LNCAP (cell line): ENCODE results near the gene UBE2Z.

Source experiments
- TF ChIP-seq, protein P1 (sequence below): fragments of 450-650 bp; IDR thresholded peaks from 2 replicates; pipeline ENCODE4 v1.5.1; 2017; ENCODE audit warnings: mild to moderate bottlenecking

UBE2Z gene

DNA sequence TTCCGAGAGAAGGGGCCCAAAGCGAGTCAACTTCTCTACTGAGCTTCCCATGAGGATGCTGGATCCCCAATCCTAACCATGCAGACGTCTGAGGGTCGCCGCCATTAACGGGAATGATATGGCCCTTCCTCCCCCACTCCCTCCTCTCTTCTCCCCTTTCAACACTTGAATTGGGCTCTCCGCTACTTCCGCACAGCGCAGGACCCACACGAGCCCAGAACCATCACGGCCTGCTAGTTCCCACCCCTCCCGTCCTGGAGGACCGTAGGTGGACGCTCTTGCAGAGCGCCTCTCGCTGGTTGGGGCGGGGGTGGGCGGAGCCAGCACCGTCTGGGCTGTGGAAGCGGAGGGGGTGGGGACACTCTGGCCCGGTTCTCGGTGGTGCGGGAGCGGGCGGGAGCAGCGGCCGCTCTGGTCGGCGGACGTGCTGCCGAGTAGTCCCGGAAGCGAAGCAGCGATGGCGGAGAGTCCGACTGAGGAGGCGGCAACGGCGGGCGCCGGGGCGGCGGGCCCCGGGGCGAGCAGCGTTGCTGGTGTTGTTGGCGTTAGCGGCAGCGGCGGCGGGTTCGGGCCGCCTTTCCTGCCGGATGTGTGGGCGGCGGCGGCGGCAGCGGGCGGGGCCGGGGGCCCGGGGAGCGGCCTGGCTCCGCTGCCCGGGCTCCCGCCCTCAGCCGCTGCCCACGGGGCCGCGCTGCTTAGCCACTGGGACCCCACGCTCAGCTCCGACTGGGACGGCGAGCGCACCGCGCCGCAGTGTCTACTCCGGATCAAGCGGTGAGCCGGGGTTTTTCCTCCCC is at the start of gene UBE2Z:
TSS of gene UBE2Z (plus strand) at position 361 of the 797 bp plus-strand sequence. CDS start at position 458, 97 bp downstream.
- TF ChIP-seq, protein P1, sequence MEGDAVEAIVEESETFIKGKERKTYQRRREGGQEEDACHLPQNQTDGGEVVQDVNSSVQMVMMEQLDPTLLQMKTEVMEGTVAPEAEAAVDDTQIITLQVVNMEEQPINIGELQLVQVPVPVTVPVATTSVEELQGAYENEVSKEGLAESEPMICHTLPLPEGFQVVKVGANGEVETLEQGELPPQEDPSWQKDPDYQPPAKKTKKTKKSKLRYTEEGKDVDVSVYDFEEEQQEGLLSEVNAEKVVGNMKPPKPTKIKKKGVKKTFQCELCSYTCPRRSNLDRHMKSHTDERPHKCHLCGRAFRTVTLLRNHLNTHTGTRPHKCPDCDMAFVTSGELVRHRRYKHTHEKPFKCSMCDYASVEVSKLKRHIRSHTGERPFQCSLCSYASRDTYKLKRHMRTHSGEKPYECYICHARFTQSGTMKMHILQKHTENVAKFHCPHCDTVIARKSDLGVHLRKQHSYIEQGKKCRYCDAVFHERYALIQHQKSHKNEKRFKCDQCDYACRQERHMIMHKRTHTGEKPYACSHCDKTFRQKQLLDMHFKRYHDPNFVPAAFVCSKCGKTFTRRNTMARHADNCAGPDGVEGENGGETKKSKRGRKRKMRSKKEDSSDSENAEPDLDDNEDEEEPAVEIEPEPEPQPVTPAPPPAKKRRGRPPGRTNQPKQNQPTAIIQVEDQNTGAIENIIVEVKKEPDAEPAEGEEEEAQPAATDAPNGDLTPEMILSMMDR, result peak; percentile 44

DNA sequence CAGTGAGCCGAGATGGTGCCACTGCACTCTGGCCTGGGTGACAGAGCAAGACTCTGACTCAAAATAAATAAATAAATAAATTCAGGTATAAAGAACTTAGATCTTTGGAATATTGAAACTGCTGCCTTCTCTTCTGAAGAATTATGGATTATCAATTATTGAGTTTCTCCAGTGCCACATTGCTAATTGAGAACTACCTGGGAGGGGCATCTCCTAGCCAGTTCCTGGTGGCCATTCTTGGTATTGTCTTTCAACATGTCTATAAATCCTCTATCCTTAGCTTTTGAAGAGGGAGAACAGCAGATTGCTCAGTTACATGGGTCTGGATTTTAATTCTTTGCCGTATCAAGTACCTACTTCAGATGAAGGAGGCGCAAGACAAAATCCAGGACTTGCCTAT is 48.2 kb upstream of the UBE2Z start:
- TF ChIP-seq, protein P1, result no peak

GRCh38 chr17:48860456-48860855 is 47.8 kb upstream of the UBE2Z start:
- TF ChIP-seq, protein P1, result no peak

- TF ChIP-seq, protein P1, result no peak
Measured at GRCh38 chr17:48868916-48869500, 39.2 kb upstream of the UBE2Z start.

GRCh38 chr17:48869821-48870318 is 38.3 kb upstream of the UBE2Z start:
- TF ChIP-seq, protein P1, result no peak

DNA sequence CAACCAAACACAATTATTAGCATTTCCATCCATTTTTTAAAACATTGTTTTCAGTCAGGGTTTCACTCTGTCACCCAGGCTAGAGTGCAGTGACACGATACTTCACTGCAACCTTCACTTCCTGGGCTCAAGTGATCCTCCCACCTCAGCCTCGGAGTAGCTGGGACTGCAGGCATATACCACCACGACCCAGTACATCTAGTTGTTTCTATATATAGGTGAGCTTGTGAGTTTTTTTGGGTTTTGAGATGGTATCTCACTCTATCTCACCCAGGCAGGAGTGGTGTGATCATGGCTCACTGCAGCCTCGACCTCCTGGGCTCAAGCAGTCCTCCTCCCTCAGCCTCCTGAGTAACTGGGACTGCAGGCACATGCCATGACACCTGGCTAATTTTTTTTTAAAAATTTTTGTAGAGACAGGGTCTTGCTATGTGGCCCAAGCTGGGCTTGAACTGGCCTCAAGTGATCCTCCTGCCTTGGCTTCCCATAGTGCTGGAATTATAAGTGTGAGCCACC is 37.1 kb upstream of the UBE2Z start:
- TF ChIP-seq, protein P1, result no peak

DNA sequence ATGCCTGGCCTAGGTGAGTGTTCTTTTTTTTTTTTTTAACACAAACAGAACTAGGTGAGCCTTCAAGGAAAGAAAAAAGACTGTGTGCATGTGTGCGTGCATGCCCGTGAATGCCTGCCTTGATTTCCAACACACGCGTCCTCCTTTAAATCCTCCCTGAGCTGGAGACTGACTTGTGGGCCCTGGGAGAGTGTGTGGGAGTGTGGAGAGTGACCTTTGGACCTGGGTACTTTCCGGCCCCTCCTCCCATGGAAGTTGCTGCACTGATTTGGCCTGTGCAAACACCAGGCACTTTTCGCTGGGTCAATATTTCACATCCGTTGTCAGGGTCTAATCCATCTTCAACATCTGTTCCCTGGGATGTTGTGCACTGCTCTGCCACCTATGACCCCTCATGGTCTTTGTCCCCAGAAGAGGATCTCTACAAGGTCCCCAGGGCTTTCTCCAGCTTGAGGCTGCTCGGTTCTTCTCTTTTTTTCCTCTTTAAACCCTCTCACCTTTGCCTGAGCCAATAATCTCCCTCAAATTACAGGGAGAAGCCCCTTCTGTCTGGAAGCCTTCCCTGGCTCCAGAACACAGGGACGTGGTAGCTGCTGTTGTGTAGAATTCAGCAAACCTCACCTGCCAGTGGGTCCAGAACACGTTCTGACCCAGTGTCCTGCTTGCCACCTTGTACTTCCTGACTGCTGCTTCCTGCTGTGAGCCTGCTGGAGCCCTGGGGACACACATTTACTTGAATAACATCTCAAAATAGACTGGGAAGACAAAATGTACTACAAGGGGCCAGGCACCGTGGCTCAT is 36.5 kb upstream of the UBE2Z start:
- TF ChIP-seq, protein P1, result no peak
